IMR-90 (cell line): ENCODE results near the gene LGALS12. TPM values are rescaled to one million over a fixed set of nuclear protein-coding genes. Genes with fewer than 3 reads are reported as not detected.

Experiments used
- ATAC-seq: fragments of 200-7000 bp; cut with Tn5 transposase; 2 replicates; pipeline ENCODE4 v1.9.1; 2020; ENCODE audit warnings: low read depth, mild to moderate bottlenecking, moderate library complexity
- BruUV-seq: library from RNA; stranded (reverse); fragments of 400-500 nt; replicated peaks from 2 replicates; lab custom pipeline; 2021; lab: Mats Ljungman, UMichigan
- CTCF ChIA-PET: fragments of 300-600 bp; formaldehyde crosslinking; extraction: SDS; loops from one replicate; lab custom pipeline; 2021; ENCODE audit warnings: antibody characterized with exemption; lab: Yijun Ruan, JAX
- POLR2A ChIA-PET: fragments of 300-600 bp; sonication (Branson Sonifier 250); formaldehyde crosslinking; loops from one replicate; lab custom pipeline; 2022; ENCODE audit warnings: antibody characterized with exemption; ENCODE audit not compliant: unreplicated experiment; lab: Charles Lee
- DNase-seq: peaks from one replicate; pipeline ENCODE4 v3.0.0; 2013
- H2AFZ ChIP-seq: replicated peaks from 2 replicates; pipeline ENCODE3; 2013; ENCODE audit warnings: low read length, mild to moderate bottlenecking; ENCODE audit not compliant: poor library complexity
- H2AK5ac ChIP-seq: 2 replicates; pipeline ENCODE4 v1.6.1; 2013; ENCODE audit warnings: low read depth, low read length, inconsistent platforms
- H2AK9ac ChIP-seq: replicated peaks from 2 replicates; pipeline ENCODE3; 2013; ENCODE audit warnings: mild to moderate bottlenecking, low read depth, low read length, moderate library complexity; ENCODE audit not compliant: poor library complexity
- H2BK120ac ChIP-seq: 2 replicates; pipeline ENCODE4 v1.6.1; 2013; ENCODE audit warnings: low read depth, low read length, inconsistent platforms
- H2BK15ac ChIP-seq: 3 replicates; pipeline ENCODE4 v1.6.1; 2013; ENCODE audit warnings: low read depth, low read length, inconsistent platforms
- H2BK20ac ChIP-seq: 2 replicates; pipeline ENCODE4 v1.6.1; 2013; ENCODE audit warnings: low read depth, mild to moderate bottlenecking, inconsistent platforms, low read length, moderate library complexity
- H2BK5ac ChIP-seq: 2 replicates; pipeline ENCODE4 v1.6.1; 2013; ENCODE audit warnings: mild to moderate bottlenecking, low read depth, low read length, inconsistent platforms; ENCODE audit not compliant: poor library complexity, severe bottlenecking
- H3K14ac ChIP-seq: replicated peaks from 2 replicates; pipeline ENCODE4 v1.6.1; 2013; ENCODE audit warnings: low read depth, low read length, inconsistent platforms
- H3K18ac ChIP-seq: 2 replicates; pipeline ENCODE4 v1.6.1; 2013; ENCODE audit warnings: low read depth, low read length, control low read depth
- H3K23ac ChIP-seq: 2 replicates; pipeline ENCODE4 v1.6.1; 2013; ENCODE audit warnings: low read depth, low read length, inconsistent platforms
- H3K27ac ChIP-seq: 2 replicates; pipeline ENCODE4 v1.5.1; 2013; ENCODE audit warnings: mild to moderate bottlenecking, control low read depth, low read length; ENCODE audit not compliant: insufficient read depth
- H3K27me3 ChIP-seq: 2 replicates; pipeline ENCODE4 v1.6.1; 2013; ENCODE audit warnings: low read length; ENCODE audit not compliant: control insufficient read depth, insufficient read depth
- H3K36me3 ChIP-seq: 2 replicates; pipeline ENCODE4 v1.6.1; 2013; ENCODE audit warnings: low read length, mixed read lengths; ENCODE audit not compliant: control insufficient read depth, insufficient read depth
- H3K4ac ChIP-seq: 2 replicates; pipeline ENCODE4 v1.6.1; 2013; ENCODE audit warnings: low read depth, low read length, inconsistent platforms
- H3K4me1 ChIP-seq: 2 replicates; pipeline ENCODE4 v1.6.1; 2013; ENCODE audit warnings: low read length, mixed read lengths; ENCODE audit not compliant: control insufficient read depth, insufficient read depth
- H3K4me2 ChIP-seq: 2 replicates; pipeline ENCODE4 v1.6.1; 2013; ENCODE audit warnings: low read depth, mild to moderate bottlenecking, control low read depth, low read length, moderate library complexity
- H3K4me3 ChIP-seq: 2 replicates; pipeline ENCODE4 v1.5.1; 2013; ENCODE audit warnings: low read depth, mild to moderate bottlenecking, control low read depth, low read length, moderate library complexity; ENCODE audit not compliant: insufficient read depth
- H3K56ac ChIP-seq: 2 replicates; pipeline ENCODE4 v1.6.1; 2013; ENCODE audit warnings: low read length, inconsistent platforms; ENCODE audit not compliant: insufficient read depth; ENCODE audit errors: extremely low read depth
- H3K79me1 ChIP-seq, 2 experiments: 2 replicates each; pipeline ENCODE4 v1.6.1; 2013; ENCODE audit warnings: low read length in 2 of 2, inconsistent platforms in 1 of 2, low read depth in 1 of 2
- H3K9ac ChIP-seq: 2 replicates; pipeline ENCODE4 v1.6.1; 2013; ENCODE audit warnings: low read depth, low read length, control low read depth
- H3K9me1 ChIP-seq: 2 replicates; pipeline ENCODE4 v1.6.1; 2013; ENCODE audit warnings: low read length, inconsistent platforms; ENCODE audit not compliant: insufficient read depth
- H3K9me3 ChIP-seq: 2 replicates; pipeline ENCODE4 v1.6.1; 2013; ENCODE audit warnings: low read length; ENCODE audit not compliant: control insufficient read depth, insufficient read depth
- H4K20me1 ChIP-seq: 2 replicates; pipeline ENCODE4 v1.6.1; 2013; ENCODE audit warnings: low read length, inconsistent platforms; ENCODE audit not compliant: insufficient read depth
- H4K5ac ChIP-seq: 2 replicates; pipeline ENCODE4 v1.6.1; 2013; ENCODE audit warnings: mild to moderate bottlenecking, low read depth, low read length, control low read depth
- H4K8ac ChIP-seq, 2 experiments: 2 replicates each; pipeline ENCODE4 v1.6.1; 2013; ENCODE audit warnings: low read depth in 2 of 2, low read length in 2 of 2, control low read depth in 1 of 2, inconsistent platforms in 1 of 2
- H4K91ac ChIP-seq: 2 replicates; pipeline ENCODE4 v1.6.1; 2013; ENCODE audit warnings: low read depth, low read length, inconsistent platforms; ENCODE audit not compliant: insufficient read depth
- BHLHE40 ChIP-seq: fragments of 150-350 bp; IDR thresholded peaks from 2 replicates; pipeline ENCODE4 v1.6.1; 2016; ENCODE audit warnings: mild to moderate bottlenecking, low read depth, low read length
- CEBPB ChIP-seq: IDR thresholded peaks from 2 replicates; pipeline ENCODE4 v1.6.1; 2012; ENCODE audit warnings: low read depth, low read length, improper control_type of control experiment
- CHD1 ChIP-seq: IDR thresholded peaks from 2 replicates; pipeline ENCODE4 v1.6.1; 2012; ENCODE audit warnings: low read depth, low read length, improper control_type of control experiment
- MAFK ChIP-seq: IDR thresholded peaks from 2 replicates; pipeline ENCODE4 v1.6.1; 2012; ENCODE audit warnings: low read depth, low read length, improper control_type of control experiment
- MAZ ChIP-seq: IDR thresholded peaks from 2 replicates; pipeline ENCODE4 v1.6.1; 2012; ENCODE audit warnings: low read depth, mild to moderate bottlenecking, low read length, improper control_type of control experiment, moderate library complexity, borderline replicate concordance
- MXI1 ChIP-seq: IDR thresholded peaks from 2 replicates; pipeline ENCODE4 v1.6.1; 2012; ENCODE audit warnings: low read depth, mild to moderate bottlenecking, low read length, moderate library complexity, borderline replicate concordance
- NFE2L2 ChIP-seq: fragments of 150-350 bp; IDR thresholded peaks from 2 replicates; pipeline ENCODE4 v1.6.1; 2016; ENCODE audit warnings: low read depth, mild to moderate bottlenecking, low read length
- RCOR1 ChIP-seq: IDR thresholded peaks from 2 replicates; pipeline ENCODE4 v1.6.1; 2012; ENCODE audit warnings: mild to moderate bottlenecking, low read length, improper control_type of control experiment; ENCODE audit not compliant: insufficient replicate concordance
- RFX5 ChIP-seq: IDR thresholded peaks from 2 replicates; pipeline ENCODE4 v1.8.0; 2012; ENCODE audit warnings: low read depth, mild to moderate bottlenecking, low read length, moderate library complexity
- WGBS, 2 experiments: methylation state at CpG; one replicate each; pipeline versions ENCODE4 v1.1.5 to v1.1.7; 2013; ENCODE audit warnings: missing lambda C conversion rate in 2 of 2; ENCODE audit not compliant: insufficient read length in 1 of 2; ENCODE audit errors: extremely low coverage in 2 of 2; 5-methylcytosine and 5-hydroxymethylcytosine counted together
- dilution Hi-C: fragments of 300-500 bp; cut with HindIII; formaldehyde crosslinking; loops from one replicate; pipeline ENCODE4 v1.14.3; 2018; ENCODE audit warnings: low sequenced_read_pairs; ENCODE audit not compliant: unreplicated experiment
- in situ Hi-C: fragments of 300-500 bp; cut with MboI; formaldehyde crosslinking; loops from 3 replicates; pipeline ENCODE4 v1.14.3; 2019; ENCODE audit warnings: low sequenced_read_pairs, inconsistent platforms, mixed read lengths
- intact Hi-C: fragments of 100-400 bp; cut with micrococcal nuclease; formaldehyde crosslinking; loops from 2 replicates; pipeline ENCODE4 v1.10.0; 2022
- polyA plus RNA-seq, 3 experiments: library from polyadenylated mRNA; depleted of rRNA; stranded (reverse); fragments of >200 nt; gene quantifications; 2 replicates each; pipeline ENCODE4 v1.2.3, GENCODE V29; 2012; ENCODE audit warnings: low replicate concordance in 1 of 3
- total RNA-seq: library from RNA; depleted of rRNA; stranded (reverse); fragments of >200 nt; gene quantifications from 2 replicates; pipeline ENCODE4 v1.2.3, GENCODE V29; 2012
- TF ChIP-seq, protein P1 (sequence below): conservative IDR thresholded peaks from 2 replicates; pipeline ENCODE4 v1.5.1; 2012; ENCODE audit warnings: mild to moderate bottlenecking, low read depth, low read length, improper control_type of control experiment

The LGALS12 gene
- total and polyA plus RNA-seq, 2 of the 4 experiments (the other 2 are of a cell fraction), result not detected

DNA sequence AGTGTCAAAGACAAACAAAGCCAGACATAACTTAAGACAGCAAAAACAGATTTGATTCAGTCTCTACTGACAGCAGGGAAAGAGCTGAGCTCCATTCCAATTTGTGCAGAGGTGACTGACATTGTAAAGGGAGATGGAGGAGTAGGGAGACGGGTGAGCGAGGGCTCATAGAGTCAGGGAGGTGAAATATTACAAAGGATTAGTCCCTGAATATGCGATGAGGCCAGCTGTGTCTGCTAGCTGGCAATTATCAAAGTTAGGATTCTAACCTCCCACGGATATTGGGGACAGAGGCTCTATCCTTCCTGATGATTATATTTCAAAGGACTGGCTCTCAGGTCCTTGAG, 49.0 kb downstream of the LGALS12 start:
- no peak overlapping the region for H3K4me2 ChIP-seq
- H3K9ac ChIP-seq, result no peak overlapping the region
- no peak overlapping the region for H2BK5ac ChIP-seq
- TF ChIP-seq NFE2L2, result no peak
- TF ChIP-seq MAFK, result no peak
- no peak for TF ChIP-seq BHLHE40
- TF ChIP-seq MXI1, result no peak
- TF ChIP-seq, protein P1, sequence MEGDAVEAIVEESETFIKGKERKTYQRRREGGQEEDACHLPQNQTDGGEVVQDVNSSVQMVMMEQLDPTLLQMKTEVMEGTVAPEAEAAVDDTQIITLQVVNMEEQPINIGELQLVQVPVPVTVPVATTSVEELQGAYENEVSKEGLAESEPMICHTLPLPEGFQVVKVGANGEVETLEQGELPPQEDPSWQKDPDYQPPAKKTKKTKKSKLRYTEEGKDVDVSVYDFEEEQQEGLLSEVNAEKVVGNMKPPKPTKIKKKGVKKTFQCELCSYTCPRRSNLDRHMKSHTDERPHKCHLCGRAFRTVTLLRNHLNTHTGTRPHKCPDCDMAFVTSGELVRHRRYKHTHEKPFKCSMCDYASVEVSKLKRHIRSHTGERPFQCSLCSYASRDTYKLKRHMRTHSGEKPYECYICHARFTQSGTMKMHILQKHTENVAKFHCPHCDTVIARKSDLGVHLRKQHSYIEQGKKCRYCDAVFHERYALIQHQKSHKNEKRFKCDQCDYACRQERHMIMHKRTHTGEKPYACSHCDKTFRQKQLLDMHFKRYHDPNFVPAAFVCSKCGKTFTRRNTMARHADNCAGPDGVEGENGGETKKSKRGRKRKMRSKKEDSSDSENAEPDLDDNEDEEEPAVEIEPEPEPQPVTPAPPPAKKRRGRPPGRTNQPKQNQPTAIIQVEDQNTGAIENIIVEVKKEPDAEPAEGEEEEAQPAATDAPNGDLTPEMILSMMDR, result no peak
- no peak for TF ChIP-seq RFX5
- no peak for TF ChIP-seq MAZ
- TF ChIP-seq CEBPB, result no peak
- TF ChIP-seq CHD1, result no peak
- TF ChIP-seq RCOR1, result no peak
- H3K4me3 ChIP-seq, result no peak overlapping the region
- H4K8ac ChIP-seq, result no peak overlapping the region
- dilution Hi-C loops, result no loop called here
- no peak overlapping the region for H3K27ac ChIP-seq
- H3K4me1 ChIP-seq, result no peaks in the 10 kb centered on the region
- no peak overlapping the region for H3K18ac ChIP-seq
- H2BK15ac ChIP-seq, result no peak overlapping the region
- no peaks in the 10 kb centered on the region for H4K20me1 ChIP-seq
- H2AK9ac ChIP-seq, result no peak overlapping the region
- H2BK120ac ChIP-seq, result no peak overlapping the region
- ChIA-PET CTCF (no interaction called here), POLR2A (no interaction called here)
- BruUV-seq, result no TSS peak
- H3K36me3 ChIP-seq, result no peaks in the 10 kb centered on the region
- H3K9me1 ChIP-seq, result no peaks in the 10 kb centered on the region
- DNase-seq (no peak), ATAC-seq (no peak)
- H2AK5ac ChIP-seq, result no peak overlapping the region
- intact Hi-C loops, result no loop called here
- no peak overlapping the region for H2BK20ac ChIP-seq
- in situ Hi-C loops, result no loop called here
- no CpG with 5 or more reads among the region's 4 CpGs for WGBS, 2 experiments
- no peak overlapping the region for H3K4ac ChIP-seq
- H3K23ac ChIP-seq, result no peak overlapping the region
- no peaks in the 10 kb centered on the region for H3K9me3 ChIP-seq
- H3K27me3 ChIP-seq, result peaks cover 30% of the 10 kb centered on the region
- no peak overlapping the region for H3K56ac ChIP-seq
- H4K5ac ChIP-seq, result no peak overlapping the region
- no peak overlapping the region for H2AFZ ChIP-seq
- H3K14ac ChIP-seq, result no peak overlapping the region
- no peaks in the 10 kb centered on the region for H3K79me1 ChIP-seq
- H4K91ac ChIP-seq, result no peak overlapping the region
